Brain microvascular endothelial cell (primary cell): Measurements from ENCODE around the gene PASD1.

ENCODE experiments used
- DNase-seq: peaks from one replicate; pipeline ENCODE4 v3.0.0-alpha.2; 2020
- H3K27ac ChIP-seq: fragments of 250-450 bp; sonication (Bioruptor Pico); 2 replicates; pipeline ENCODE4 v1.5.1; 2020; ENCODE audit warnings: mild to moderate bottlenecking, moderate library complexity
- H3K27me3 ChIP-seq: fragments of 250-450 bp; sonication (Bioruptor Pico); replicated peaks from 2 replicates; pipeline ENCODE4 v1.5.1; 2020; ENCODE audit warnings: mild to moderate bottlenecking
- H3K36me3 ChIP-seq: fragments of 250-450 bp; sonication (Bioruptor Pico); replicated peaks from 2 replicates; pipeline ENCODE4 v1.5.1; 2020; ENCODE audit warnings: mild to moderate bottlenecking
- H3K4me3 ChIP-seq: 2 replicates; pipeline ENCODE4 v1.5.1; 2011; ENCODE audit warnings: low read depth, mild to moderate bottlenecking, control low read depth, low read length, moderate library complexity
- CTCF ChIP-seq: IDR thresholded peaks from 2 replicates; pipeline ENCODE4 v1.5.1; 2011; ENCODE audit warnings: low read depth, mild to moderate bottlenecking, moderate library complexity, low read length, control low read depth, inconsistent platforms; ENCODE audit errors: missing control alignments
- in situ Hi-C: cut with HindIII; loops from 2 replicates; pipeline ENCODE4 v1.10.0; 2017; ENCODE audit warnings: low sequenced_read_pairs, low pct_ligation_motif_present

PASD1 gene

GRCh38 chrX:151609222-151609621, 45.7 kb downstream of the PASD1 start:
- in situ Hi-C loops, result no loop called here
- no peak for DNase-seq

DNA sequence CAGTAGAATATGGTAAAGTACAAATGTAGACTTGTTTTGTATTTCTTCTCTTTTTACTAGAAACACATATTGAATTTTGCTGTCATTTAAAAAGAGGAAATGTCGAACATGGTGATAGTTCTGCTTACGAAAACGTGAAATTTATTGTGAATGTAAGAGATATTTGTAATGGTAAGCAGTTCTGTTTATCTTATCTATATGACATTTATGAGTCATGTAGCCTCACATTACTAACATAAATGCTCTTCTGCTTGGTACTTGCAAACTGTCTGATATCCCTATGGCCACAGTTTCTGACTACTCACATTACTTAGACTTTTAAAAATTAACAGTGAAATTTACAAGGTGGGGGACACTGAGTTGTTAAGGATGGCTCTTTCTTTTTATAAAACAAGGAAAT, 57.9 kb downstream of the PASD1 start:
- H3K4me3 ChIP-seq, result no peak overlapping the region
- no peaks in the 10 kb centered on the region for H3K27me3 ChIP-seq
- in situ Hi-C loops, result no loop called here
- DNase-seq, result no peak
- TF ChIP-seq CTCF, result no peak
- H3K36me3 ChIP-seq, result no peaks in the 10 kb centered on the region
- no peak overlapping the region for H3K27ac ChIP-seq

More at GRCh38 chrX:151609222-151609621, 45.7 kb downstream of the PASD1 start:
- Histone ChIP-seq H3K4me3 (no peak overlapping the region), H3K27me3 (no peaks in the 10 kb centered on the region), H3K27ac (no peak overlapping the region), H3K36me3 (no peaks in the 10 kb centered on the region)
- TF ChIP-seq CTCF, result no peak

DNA sequence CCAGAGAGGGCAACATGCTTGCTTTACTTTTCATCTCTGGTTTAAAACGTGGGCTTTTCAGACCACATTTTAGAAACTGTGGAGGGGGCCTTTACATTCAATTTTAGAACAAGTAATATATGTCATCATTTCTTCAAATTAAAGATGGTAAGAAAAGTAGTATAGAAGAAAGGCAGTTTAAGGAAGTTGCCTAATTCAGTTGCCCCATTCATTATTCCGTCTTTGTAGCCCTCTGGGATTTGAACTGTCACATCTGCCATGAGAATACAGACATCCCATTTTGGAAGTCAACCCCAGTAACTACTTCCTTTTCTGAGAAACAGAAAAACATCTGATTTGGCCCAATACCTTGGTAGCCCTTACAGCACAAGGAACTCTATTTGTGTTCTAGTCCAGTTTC, 61.2 kb downstream of the PASD1 start:
- TF ChIP-seq CTCF, result no peak

DNA sequence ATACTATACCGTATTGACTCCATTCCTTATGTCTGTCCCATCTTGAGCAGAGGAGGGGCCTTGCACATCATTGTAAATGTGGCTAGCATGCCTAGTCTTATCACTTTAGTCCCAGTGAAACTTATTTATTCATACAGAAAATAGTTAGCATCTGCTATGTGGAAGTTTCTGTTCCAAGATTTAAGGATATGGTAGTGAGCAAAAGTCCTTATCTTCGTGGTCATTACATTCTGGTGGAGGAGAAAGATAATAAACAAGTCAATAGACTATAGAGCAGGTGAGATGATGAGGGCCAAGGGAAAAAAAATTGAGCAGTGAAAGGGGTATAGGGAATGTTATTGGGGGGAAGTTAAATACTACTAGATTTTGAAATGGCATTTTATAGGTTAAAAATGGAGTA, 68.3 kb downstream of the PASD1 start:
- no peak for TF ChIP-seq CTCF
- H3K36me3 ChIP-seq, result no peaks in the 10 kb centered on the region
- in situ Hi-C loops, result no loop called here
- no peak overlapping the region for H3K4me3 ChIP-seq
- DNase-seq, result no peak
- H3K27me3 ChIP-seq, result no peaks in the 10 kb centered on the region
- no peak overlapping the region for H3K27ac ChIP-seq

More for the DNA sequence above, 61.2 kb downstream of the PASD1 start:
- Histone ChIP-seq H3K36me3 (no peaks in the 10 kb centered on the region), H3K4me3 (no peak overlapping the region), H3K27me3 (no peaks in the 10 kb centered on the region), H3K27ac (no peak overlapping the region)
- no peak for DNase-seq
- in situ Hi-C loops, result no loop called here

- in situ Hi-C loops, result no loop called here
- no peak for TF ChIP-seq CTCF
- Histone ChIP-seq H3K36me3 (no peaks in the 10 kb centered on the region), H3K27me3 (no peaks in the 10 kb centered on the region), H3K27ac (no peak overlapping the region), H3K4me3 (no peak overlapping the region)
- no peak for DNase-seq
These were observed 69.7 kb downstream of the PASD1 start for GRCh38 chrX:151633157-151633556.

DNA sequence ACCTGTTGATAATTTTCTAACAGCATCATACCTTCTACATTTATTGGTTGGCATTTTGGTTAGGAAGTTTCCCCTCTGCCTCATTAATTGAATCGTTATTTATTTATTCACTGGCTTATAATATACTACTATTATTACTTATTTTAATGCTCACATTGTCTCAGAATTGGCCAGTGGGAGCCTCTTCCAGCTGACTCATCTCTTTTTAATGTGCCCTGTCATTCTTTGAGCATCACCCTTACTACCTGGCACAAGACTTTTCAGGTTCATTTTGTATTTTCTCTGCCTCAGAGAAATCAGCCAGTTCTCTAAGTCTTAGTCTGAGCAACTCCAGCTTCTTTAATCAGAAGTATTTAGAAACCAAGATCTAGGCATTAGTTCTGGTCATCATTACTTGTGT, 71.5 kb downstream of the PASD1 start:
- TF ChIP-seq CTCF, result no peak

More for the DNA sequence above, 71.5 kb downstream of the PASD1 start:
- Histone ChIP-seq H3K36me3 (no peaks in the 10 kb centered on the region), H3K27me3 (no peaks in the 10 kb centered on the region), H3K27ac (no peak overlapping the region), H3K4me3 (no peak overlapping the region)
- no peak for DNase-seq
- in situ Hi-C loops, result no loop called here
